ENCODE measurements around the gene WSB1. TPM values are rescaled to one million over a fixed set of nuclear protein-coding genes. Genes with fewer than 3 reads are reported as not detected.

The WSB1 gene
- total RNA-seq, 1 experiment from 2014 or later: 35.1 TPM

DNA sequence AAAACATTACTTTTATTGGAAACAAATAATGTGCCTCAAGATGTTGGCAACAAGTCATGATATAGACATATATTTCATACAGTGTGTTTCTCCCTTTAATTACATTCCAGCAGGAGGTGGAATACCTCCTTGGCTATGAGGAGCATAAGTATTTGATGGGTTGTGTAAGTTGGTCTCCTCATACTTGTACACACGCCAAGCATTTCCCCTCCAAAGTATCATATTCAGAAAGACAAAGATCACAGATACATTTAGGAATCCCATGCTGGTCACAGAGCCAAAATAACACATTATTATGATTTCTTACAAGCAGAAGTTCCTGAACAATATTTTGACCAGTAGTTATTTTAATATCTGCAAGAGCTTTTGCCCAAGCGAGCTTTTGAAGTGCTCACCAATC, 57.8 kb downstream of the WSB1 start:
- Histone ChIP-seq H3K27ac (ENCODE audit: low read length) (no peak overlapping the region), H3K9me2 (replicated peaks; ENCODE audit: low read length) (no peaks in the 10 kb centered on the region), H3K4me2 (ENCODE audit: low read length) (no peak overlapping the region), H3K4me3 (ENCODE audit: low read length) (no peak overlapping the region), H3K9ac (ENCODE audit: low read length) (no peak overlapping the region), H3K79me2 (ENCODE audit: low read length) (peaks cover 10% of the 10 kb centered on the region), H3K36me3 (ENCODE audit: low read depth, low read length) (no peaks in the 10 kb centered on the region), H3K4me1 (ENCODE audit: insufficient read depth, low read length) (peaks cover 17% of the 10 kb centered on the region), H2AFZ (ENCODE audit: low read length) (no peak overlapping the region), H3F3A (ENCODE audit: low read length, unreplicated experiment) (no peaks in the 10 kb centered on the region), H3K9me3 (ENCODE audit: low read length) (no peaks in the 10 kb centered on the region), H4K20me1 (ENCODE audit: low read length) (no peaks in the 10 kb centered on the region), H3K27me3 (ENCODE audit: low read length) (no peaks in the 10 kb centered on the region)
- intact Hi-C loops (cut with micrococcal nuclease): loop anchor here (5.0 kb wide), 1 partner anchor 114 kb away; no protein-coding TSS in a partner anchor
- BruUV-seq (replicated peaks): no TSS peak
- ChIA-PET CTCF (no interaction called here), POLR2A (ENCODE audit: unreplicated experiment) (interaction anchor here (0.7 kb wide), 1 partner anchor 508 kb away, joined by 3 read pairs; no protein-coding TSS in a partner anchor)
- no peak for DNase-seq
- TF ChIP-seq EZH2 (IDR thresholded peaks at IDR 0.05; ENCODE audit: low read length, unreplicated experiment) (no peak), EZH2phosphoT487 (IDR thresholded peaks at IDR 0.05; ENCODE audit: borderline replicate concordance, low read length) (no peak)
- TF ChIP-seq, protein P1, sequence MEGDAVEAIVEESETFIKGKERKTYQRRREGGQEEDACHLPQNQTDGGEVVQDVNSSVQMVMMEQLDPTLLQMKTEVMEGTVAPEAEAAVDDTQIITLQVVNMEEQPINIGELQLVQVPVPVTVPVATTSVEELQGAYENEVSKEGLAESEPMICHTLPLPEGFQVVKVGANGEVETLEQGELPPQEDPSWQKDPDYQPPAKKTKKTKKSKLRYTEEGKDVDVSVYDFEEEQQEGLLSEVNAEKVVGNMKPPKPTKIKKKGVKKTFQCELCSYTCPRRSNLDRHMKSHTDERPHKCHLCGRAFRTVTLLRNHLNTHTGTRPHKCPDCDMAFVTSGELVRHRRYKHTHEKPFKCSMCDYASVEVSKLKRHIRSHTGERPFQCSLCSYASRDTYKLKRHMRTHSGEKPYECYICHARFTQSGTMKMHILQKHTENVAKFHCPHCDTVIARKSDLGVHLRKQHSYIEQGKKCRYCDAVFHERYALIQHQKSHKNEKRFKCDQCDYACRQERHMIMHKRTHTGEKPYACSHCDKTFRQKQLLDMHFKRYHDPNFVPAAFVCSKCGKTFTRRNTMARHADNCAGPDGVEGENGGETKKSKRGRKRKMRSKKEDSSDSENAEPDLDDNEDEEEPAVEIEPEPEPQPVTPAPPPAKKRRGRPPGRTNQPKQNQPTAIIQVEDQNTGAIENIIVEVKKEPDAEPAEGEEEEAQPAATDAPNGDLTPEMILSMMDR (conservative IDR thresholded peaks at IDR 0.05; ENCODE audit: low read depth, low read length): no peak
- ATAC-seq: no peak

DNA sequence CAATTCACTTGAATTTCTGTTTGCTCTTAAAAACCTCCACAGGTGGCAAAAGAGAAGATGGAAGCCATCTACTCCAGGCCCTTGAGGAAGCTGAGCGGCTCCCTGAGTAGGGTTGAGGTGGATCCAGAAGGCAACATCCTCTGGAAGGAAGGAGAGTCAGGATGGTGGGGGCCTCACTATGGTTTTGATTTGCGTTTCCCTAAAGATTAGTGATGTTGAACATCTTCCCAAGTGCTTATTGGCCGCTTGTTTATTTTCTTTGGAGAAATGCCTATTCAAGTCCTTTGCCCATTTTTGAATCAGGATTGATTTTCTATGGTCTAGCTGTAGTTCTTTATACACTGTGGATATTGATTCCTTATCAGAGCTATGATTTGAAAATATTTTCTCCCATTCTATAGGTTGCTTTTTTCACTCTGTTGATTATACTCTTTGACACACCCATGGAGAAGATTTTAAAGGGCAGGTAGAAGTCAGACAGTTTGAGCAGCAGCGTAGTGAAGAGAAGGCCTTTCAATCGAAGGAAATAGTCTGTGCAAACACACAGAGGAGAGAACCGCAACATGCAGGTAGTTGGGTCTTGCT, 58.6 kb downstream of the WSB1 start:
- Histone ChIP-seq H3F3A (ENCODE audit: low read length, unreplicated experiment) (no peaks in the 10 kb centered on the region), H3K9ac (ENCODE audit: low read length) (no peak overlapping the region), H4K20me1 (ENCODE audit: low read length) (no peaks in the 10 kb centered on the region), H2AFZ (ENCODE audit: low read length) (no peak overlapping the region), H3K27ac (ENCODE audit: low read length) (no peak overlapping the region; the same call in 1 of the 2 replicates), H3K27me3 (ENCODE audit: low read length) (no peaks in the 10 kb centered on the region), H3K4me1 (ENCODE audit: insufficient read depth, low read length) (peaks cover 17% of the 10 kb centered on the region), H3K9me2 (replicated peaks; ENCODE audit: low read length) (no peaks in the 10 kb centered on the region), H3K79me2 (ENCODE audit: low read length) (peaks cover 10% of the 10 kb centered on the region), H3K9me3 (ENCODE audit: low read length) (no peaks in the 10 kb centered on the region), H3K36me3 (ENCODE audit: low read depth, low read length) (no peaks in the 10 kb centered on the region), H3K4me2 (ENCODE audit: low read length) (peak overlapping the region; percentile 86), H3K4me3 (ENCODE audit: low read length) (peak overlapping the region; percentile 67; the same call in 1 of the 2 replicates)
- TF ChIP-seq, protein P1 (conservative IDR thresholded peaks at IDR 0.05; ENCODE audit: low read depth, low read length): no peak
- no peak for DNase-seq
- ATAC-seq: no peak
- intact Hi-C loops (cut with micrococcal nuclease): loop anchor here (5.0 kb wide), 1 partner anchor 115 kb away; no protein-coding TSS in a partner anchor
- CTCF ChIA-PET: no interaction called here
- no TSS peak for BruUV-seq (replicated peaks)
- POLR2A ChIA-PET (ENCODE audit: unreplicated experiment): no interaction called here

DNA sequence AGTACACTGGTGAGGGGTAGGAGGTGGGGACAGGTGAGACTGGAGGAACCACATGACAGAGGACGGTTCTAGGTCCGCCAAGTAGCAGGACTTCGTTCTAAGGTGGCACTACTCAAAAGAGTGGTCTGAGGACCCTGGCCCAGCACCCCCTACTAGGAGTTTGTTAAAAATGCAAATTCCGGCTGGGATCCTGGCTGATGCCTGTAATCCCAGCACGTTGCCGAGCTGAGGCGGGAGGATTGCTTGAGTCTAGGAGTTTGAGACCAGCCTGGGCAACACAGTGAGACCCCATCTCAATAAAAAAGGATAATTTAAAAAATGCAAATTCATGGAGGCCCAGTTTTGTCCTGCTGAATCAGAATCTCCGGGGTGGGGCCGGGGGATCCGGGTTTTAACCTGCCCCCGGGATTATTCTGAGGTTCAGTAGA, 59.1 kb downstream of the WSB1 start:
- Histone ChIP-seq H3K4me2 (ENCODE audit: low read length) (peak overlapping the region; percentile 86), H3K36me3 (ENCODE audit: low read depth, low read length) (no peaks in the 10 kb centered on the region), H3K79me2 (ENCODE audit: low read length) (peaks cover 10% of the 10 kb centered on the region), H3K9me2 (replicated peaks; ENCODE audit: low read length) (no peaks in the 10 kb centered on the region), H3K27me3 (ENCODE audit: low read length) (no peaks in the 10 kb centered on the region), H4K20me1 (ENCODE audit: low read length) (no peaks in the 10 kb centered on the region), H2AFZ (ENCODE audit: low read length) (peak overlapping the region; percentile 76), H3K9me3 (ENCODE audit: low read length) (no peaks in the 10 kb centered on the region), H3K9ac (ENCODE audit: low read length) (peak overlapping the region; percentile 96), H3F3A (ENCODE audit: low read length, unreplicated experiment) (no peaks in the 10 kb centered on the region), H3K27ac (ENCODE audit: low read length) (peak overlapping the region; percentile 81), H3K4me1 (ENCODE audit: insufficient read depth, low read length) (peaks cover 17% of the 10 kb centered on the region), H3K4me3 (ENCODE audit: low read length) (peak overlapping the region; percentile 67)
- intact Hi-C loops (cut with micrococcal nuclease): loop anchor here (5.0 kb wide), 1 partner anchor 116 kb away; no protein-coding TSS in a partner anchor
- ChIA-PET CTCF (no interaction called here), POLR2A (ENCODE audit: unreplicated experiment) (no interaction called here)
- TSS peak; percentile 72 for BruUV-seq (replicated peaks)
- ATAC-seq (no peak), DNase-seq (no peak)
- no peak for TF ChIP-seq EZH2phosphoT487 (IDR thresholded peaks at IDR 0.05; ENCODE audit: borderline replicate concordance, low read length)
- TF ChIP-seq, protein P1 (conservative IDR thresholded peaks at IDR 0.05; ENCODE audit: low read depth, low read length): no peak
- TF ChIP-seq EZH2 (IDR thresholded peaks at IDR 0.05; ENCODE audit: low read length, unreplicated experiment): no peak
